Activated T-helper 17 cell treated with anti-CD3 and anti-CD28 coated beads, Interleukin-2, amount 50 U/mL, for 72 hours (primary cell): ENCODE data around the gene C1orf198. TPM values are rescaled to one million over a fixed set of nuclear protein-coding genes. Genes with fewer than 3 reads are reported as not detected.

ENCODE experiments used
- ATAC-seq: fragments of 150-1000 bp; cut with Tn5 transposase; replicated peaks from 2 replicates; pipeline ENCODE4 v1.10.0; 2021; ENCODE audit warnings: mild to moderate bottlenecking, moderate library complexity
- H3K27ac Mint-ChIP-seq: one replicate; pipeline ENCODE4 v1.8.0; 2022; ENCODE audit warnings: mixed read lengths
- H3K27me3 Mint-ChIP-seq: one replicate; pipeline ENCODE4 v1.8.0; 2022; ENCODE audit warnings: mixed read lengths
- H3K36me3 Mint-ChIP-seq: one replicate; pipeline ENCODE4 v1.8.0; 2022; ENCODE audit warnings: low read depth, mild to moderate bottlenecking, mixed read lengths
- H3K4me1 Mint-ChIP-seq: one replicate; pipeline ENCODE4 v1.8.0; 2022; ENCODE audit warnings: mixed read lengths
- H3K4me3 Mint-ChIP-seq: one replicate; pipeline ENCODE4 v1.8.0; 2022; ENCODE audit warnings: mild to moderate bottlenecking, mixed read lengths
- H3K9me3 Mint-ChIP-seq: one replicate; pipeline ENCODE4 v1.8.0; 2022; ENCODE audit warnings: mixed read lengths
- total RNA-seq, 2 donors: library from RNA; stranded (reverse); gene quantifications; one replicate each; pipeline ENCODE4 v1.2.3, GENCODE V29; 2022

Gene C1orf198
- total RNA-seq, 2 donors from 2014 or later: 4.1 to 7.9 TPM

GRCh38 chr1:230843503-230844309, 24.6 kb downstream of the C1orf198 start:
- H3K4me3 Mint-ChIP-seq: no peak overlapping the region
- H3K27ac Mint-ChIP-seq: no peak overlapping the region
- H3K36me3 Mint-ChIP-seq: peaks cover 8% of the 10 kb centered on the region
- H3K4me1 Mint-ChIP-seq: no peaks in the 10 kb centered on the region
- H3K27me3 Mint-ChIP-seq: no peaks in the 10 kb centered on the region
- ATAC-seq: no peak
- no peaks in the 10 kb centered on the region for H3K9me3 Mint-ChIP-seq

DNA sequence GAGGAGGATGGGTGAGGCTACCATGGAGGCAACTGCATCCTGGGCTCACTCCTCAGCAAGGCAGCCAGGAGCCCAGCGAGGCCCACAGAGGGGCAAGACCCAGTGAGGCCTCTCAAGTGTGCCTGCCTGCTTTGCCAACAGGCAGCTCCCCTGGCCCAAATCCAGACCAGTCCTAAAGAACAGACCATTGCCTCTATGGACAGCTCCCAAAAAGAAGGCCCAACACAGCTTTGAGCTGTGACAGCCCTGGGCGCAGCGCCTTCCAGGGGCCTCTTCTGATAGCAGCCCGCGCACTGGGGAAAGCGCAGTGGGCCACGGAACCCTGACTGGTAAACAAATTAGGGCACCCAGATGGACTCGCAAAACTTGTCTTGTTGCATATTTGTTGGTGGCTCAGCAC, 25.5 kb downstream of the C1orf198 start:
- ATAC-seq: no peak
- no peak overlapping the region for H3K27ac Mint-ChIP-seq
- H3K4me1 Mint-ChIP-seq: no peaks in the 10 kb centered on the region
- no peaks in the 10 kb centered on the region for H3K9me3 Mint-ChIP-seq
- H3K36me3 Mint-ChIP-seq: peaks cover 8% of the 10 kb centered on the region
- H3K27me3 Mint-ChIP-seq: no peaks in the 10 kb centered on the region
- no peak overlapping the region for H3K4me3 Mint-ChIP-seq

- no peaks in the 10 kb centered on the region for H3K9me3 Mint-ChIP-seq
- peaks cover 8% of the 10 kb centered on the region for H3K36me3 Mint-ChIP-seq
- no peak overlapping the region for H3K27ac Mint-ChIP-seq
- H3K4me3 Mint-ChIP-seq: no peak overlapping the region
- no peaks in the 10 kb centered on the region for H3K4me1 Mint-ChIP-seq
- H3K27me3 Mint-ChIP-seq: no peaks in the 10 kb centered on the region
- no peak for ATAC-seq
These were observed 29.1 kb downstream of the C1orf198 start for GRCh38 chr1:230839173-230839572.

GRCh38 chr1:230836793-230837192, 31.5 kb downstream of the C1orf198 start:
- H3K36me3 Mint-ChIP-seq: peaks cover 8% of the 10 kb centered on the region
- H3K27ac Mint-ChIP-seq: no peak overlapping the region
- H3K4me1 Mint-ChIP-seq: no peaks in the 10 kb centered on the region
- no peak overlapping the region for H3K4me3 Mint-ChIP-seq
- ATAC-seq: no peak
- H3K27me3 Mint-ChIP-seq: peaks cover 7% of the 10 kb centered on the region
- H3K9me3 Mint-ChIP-seq: no peaks in the 10 kb centered on the region

DNA sequence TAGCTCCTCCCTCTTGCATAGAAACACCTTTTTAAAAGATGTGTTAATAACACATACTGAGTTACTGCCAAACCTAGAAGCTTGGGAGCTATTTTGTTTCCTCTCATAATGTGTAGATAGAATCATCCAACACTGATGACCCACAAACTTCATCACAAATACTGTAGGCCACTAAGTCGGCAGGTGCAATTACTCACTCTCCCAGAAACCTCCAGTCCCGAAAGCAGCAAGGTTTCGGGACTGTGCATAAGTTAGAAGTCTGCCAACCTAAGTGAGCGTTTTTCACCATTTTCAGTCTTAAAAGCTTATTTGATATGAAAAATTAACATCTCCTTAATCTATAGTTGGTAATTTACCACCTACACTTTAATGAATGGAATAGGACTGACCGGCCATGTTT, 32.0 kb downstream of the C1orf198 start:
- no peaks in the 10 kb centered on the region for H3K4me1 Mint-ChIP-seq
- no peak overlapping the region for H3K4me3 Mint-ChIP-seq
- H3K9me3 Mint-ChIP-seq: no peaks in the 10 kb centered on the region
- peaks cover 7% of the 10 kb centered on the region for H3K27me3 Mint-ChIP-seq
- no peak for ATAC-seq
- no peak overlapping the region for H3K27ac Mint-ChIP-seq
- H3K36me3 Mint-ChIP-seq: peaks cover 4% of the 10 kb centered on the region

- Mint-ChIP-seq H3K36me3 (no peaks in the 10 kb centered on the region), H3K27ac (no peak overlapping the region), H3K27me3 (peaks cover 7% of the 10 kb centered on the region), H3K4me1 (no peaks in the 10 kb centered on the region), H3K9me3 (no peaks in the 10 kb centered on the region), H3K4me3 (no peak overlapping the region)
- ATAC-seq: no peak
These were observed 34.0 kb downstream of the C1orf198 start for GRCh38 chr1:230834292-230834691.

DNA sequence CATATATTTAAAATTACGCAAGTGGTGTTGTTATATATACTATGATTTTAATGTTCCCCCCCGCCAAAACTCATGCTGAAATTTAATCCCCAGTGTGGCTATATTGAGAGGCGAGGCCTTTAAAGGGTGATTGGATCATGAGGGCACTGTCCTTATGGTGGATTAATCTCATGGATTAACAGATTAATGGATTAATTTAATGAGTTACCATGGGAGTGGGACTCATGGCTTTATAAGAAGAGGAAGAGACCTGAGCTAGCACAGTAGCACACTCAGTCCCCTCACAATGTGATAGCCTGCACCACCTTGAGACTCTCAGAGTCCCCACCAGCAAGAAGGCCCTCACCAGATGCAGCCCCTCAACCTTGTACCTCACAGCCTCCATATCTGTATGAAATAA, 34.8 kb downstream of the C1orf198 start:
- H3K9me3 Mint-ChIP-seq: no peaks in the 10 kb centered on the region
- H3K4me1 Mint-ChIP-seq: no peaks in the 10 kb centered on the region
- H3K36me3 Mint-ChIP-seq: no peaks in the 10 kb centered on the region
- peaks cover 7% of the 10 kb centered on the region for H3K27me3 Mint-ChIP-seq
- no peak for ATAC-seq
- H3K4me3 Mint-ChIP-seq: no peak overlapping the region
- no peak overlapping the region for H3K27ac Mint-ChIP-seq

GRCh38 chr1:230832476-230832875, 35.8 kb downstream of the C1orf198 start:
- H3K9me3 Mint-ChIP-seq: no peaks in the 10 kb centered on the region
- H3K27ac Mint-ChIP-seq: no peak overlapping the region
- H3K36me3 Mint-ChIP-seq: no peaks in the 10 kb centered on the region
- no peak overlapping the region for H3K4me3 Mint-ChIP-seq
- H3K27me3 Mint-ChIP-seq: peaks cover 7% of the 10 kb centered on the region
- no peak for ATAC-seq
- H3K4me1 Mint-ChIP-seq: no peaks in the 10 kb centered on the region

DNA sequence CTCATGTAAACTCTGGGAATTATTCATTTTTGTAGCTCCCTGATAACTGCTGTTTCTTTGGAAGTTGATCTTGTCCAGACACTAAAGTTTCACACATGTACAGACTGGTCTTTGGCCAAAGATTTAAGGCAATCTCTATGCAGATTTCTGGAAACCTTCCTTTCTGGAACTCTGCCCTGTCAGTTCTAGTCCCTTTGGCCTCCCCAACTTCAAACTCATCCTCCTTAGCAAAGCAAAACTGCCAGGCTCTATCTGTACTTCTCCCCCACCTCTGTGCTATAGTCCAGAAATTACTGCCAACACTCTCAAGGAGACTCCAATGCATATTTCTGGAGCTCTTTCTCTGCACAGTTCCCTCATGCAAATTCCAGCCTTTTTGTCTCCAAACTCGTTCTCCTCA, 36.5 kb downstream of the C1orf198 start:
- H3K9me3 Mint-ChIP-seq: no peaks in the 10 kb centered on the region
- no peaks in the 10 kb centered on the region for H3K36me3 Mint-ChIP-seq
- H3K4me3 Mint-ChIP-seq: no peak overlapping the region
- peaks cover 7% of the 10 kb centered on the region for H3K27me3 Mint-ChIP-seq
- H3K27ac Mint-ChIP-seq: no peak overlapping the region
- no peak for ATAC-seq
- H3K4me1 Mint-ChIP-seq: no peaks in the 10 kb centered on the region

DNA sequence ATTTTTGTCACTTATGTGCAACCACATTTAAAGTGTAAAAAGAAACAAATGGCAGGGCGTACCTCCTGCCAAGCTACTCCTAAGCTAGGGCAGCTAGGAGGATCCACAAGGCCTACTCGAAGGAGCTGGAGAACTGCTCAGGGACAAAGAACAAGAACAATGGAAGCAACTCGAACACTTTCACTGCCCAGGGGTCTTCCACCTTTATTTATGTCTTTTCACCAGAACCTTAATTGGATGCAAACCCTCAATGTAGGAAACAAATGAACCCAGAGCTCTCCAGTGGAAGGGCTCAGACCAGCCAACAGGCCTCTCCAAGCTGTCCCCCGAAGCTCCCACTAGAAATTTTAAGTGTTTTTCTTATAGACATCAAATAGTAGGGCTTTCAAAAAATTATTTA, 39.9 kb downstream of the C1orf198 start:
- Mint-ChIP-seq H3K27me3 (peaks cover 4% of the 10 kb centered on the region), H3K9me3 (no peaks in the 10 kb centered on the region), H3K4me1 (no peaks in the 10 kb centered on the region), H3K36me3 (no peaks in the 10 kb centered on the region), H3K27ac (no peak overlapping the region), H3K4me3 (no peak overlapping the region)
- ATAC-seq: no peak

DNA sequence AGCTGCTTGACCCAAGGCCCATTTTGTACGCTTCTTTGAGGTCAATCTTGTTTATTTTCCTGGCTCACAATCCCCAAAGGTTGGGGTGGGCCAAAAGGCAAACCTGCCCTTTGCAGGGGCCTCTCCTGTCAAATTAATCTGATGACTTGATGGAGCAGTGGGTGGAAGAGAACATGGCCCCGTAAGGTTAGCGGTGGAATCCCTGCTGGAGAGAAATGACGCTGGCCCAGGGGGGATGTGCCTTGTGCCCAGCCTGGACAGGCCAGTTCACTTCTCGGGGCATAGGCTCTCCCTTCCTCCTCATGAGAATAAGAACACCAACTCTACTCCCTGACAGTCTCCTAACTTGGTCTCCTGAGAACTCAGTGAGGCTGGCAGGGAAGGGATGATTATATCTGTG, 40.5 kb downstream of the C1orf198 start:
- Mint-ChIP-seq H3K27me3 (peaks cover 4% of the 10 kb centered on the region), H3K9me3 (no peaks in the 10 kb centered on the region), H3K36me3 (no peaks in the 10 kb centered on the region), H3K27ac (no peak overlapping the region), H3K4me3 (no peak overlapping the region), H3K4me1 (no peaks in the 10 kb centered on the region)
- no peak for ATAC-seq

DNA sequence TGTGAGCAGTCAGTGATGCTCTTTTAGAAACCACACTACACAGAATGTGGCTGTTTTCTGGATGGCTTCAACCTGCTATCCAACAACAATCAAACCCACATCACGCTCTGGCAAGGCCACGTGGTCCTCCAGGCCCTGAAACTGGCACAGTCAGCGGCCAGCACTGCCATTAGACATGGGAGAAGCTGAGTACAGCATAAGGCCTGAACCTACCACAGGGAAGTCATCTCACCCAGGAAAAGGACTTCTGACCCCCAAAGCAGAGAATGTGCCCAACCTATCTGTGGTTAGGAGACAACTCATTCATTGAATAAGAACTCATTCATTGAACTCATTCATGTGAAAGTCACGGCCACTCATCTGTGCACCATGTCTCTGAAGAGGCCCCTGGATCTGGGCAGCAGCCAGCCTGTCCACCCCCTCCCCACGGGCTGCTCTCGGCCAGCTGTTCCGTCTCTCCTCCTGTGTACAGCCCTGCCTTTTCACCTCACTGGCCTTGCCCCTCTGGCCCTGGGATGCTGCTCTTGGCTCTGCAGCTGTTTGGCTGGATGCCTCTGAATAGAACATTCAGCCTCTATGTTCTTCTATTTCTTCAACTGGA, 41.1 kb downstream of the C1orf198 start:
- no peak for ATAC-seq
- H3K4me1 Mint-ChIP-seq: no peaks in the 10 kb centered on the region
- no peaks in the 10 kb centered on the region for H3K36me3 Mint-ChIP-seq
- no peaks in the 10 kb centered on the region for H3K9me3 Mint-ChIP-seq
- no peak overlapping the region for H3K4me3 Mint-ChIP-seq
- no peak overlapping the region for H3K27ac Mint-ChIP-seq
- H3K27me3 Mint-ChIP-seq: peaks cover 3% of the 10 kb centered on the region

DNA sequence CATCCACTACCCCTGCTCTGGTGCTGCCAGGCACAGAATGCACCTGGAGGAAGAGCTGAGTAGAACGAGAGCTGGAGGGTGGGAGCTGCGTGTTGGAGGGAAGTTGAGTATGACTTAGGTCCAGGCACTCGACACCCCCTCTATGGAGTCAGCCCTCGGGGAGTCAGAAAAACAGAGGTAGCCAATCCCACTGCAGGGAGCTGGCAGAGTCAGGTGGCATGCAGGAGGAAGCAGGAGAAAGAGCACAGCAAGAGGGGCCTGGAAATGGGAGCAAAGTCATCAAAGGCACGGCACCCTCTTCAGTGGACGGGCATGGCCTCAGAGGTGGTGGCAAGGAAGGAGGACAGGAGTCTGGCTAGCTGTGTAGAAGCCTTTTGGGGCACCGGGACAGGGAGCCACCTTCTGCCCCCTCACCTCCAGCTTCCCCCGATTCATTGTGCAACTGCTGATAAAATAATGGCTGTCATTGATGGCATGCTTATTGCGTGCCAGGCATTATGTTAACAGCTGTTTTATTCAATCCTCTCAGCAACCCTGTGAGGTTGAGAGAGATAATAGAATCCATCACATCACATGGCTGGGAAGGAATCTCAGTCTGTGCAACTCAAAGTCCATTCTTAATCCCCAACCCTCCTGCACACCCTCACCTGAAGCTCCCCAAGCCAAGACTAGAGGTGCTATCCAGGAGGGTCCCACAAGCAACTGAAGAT, 42.0 kb downstream of the C1orf198 start:
- ATAC-seq: no peak

DNA sequence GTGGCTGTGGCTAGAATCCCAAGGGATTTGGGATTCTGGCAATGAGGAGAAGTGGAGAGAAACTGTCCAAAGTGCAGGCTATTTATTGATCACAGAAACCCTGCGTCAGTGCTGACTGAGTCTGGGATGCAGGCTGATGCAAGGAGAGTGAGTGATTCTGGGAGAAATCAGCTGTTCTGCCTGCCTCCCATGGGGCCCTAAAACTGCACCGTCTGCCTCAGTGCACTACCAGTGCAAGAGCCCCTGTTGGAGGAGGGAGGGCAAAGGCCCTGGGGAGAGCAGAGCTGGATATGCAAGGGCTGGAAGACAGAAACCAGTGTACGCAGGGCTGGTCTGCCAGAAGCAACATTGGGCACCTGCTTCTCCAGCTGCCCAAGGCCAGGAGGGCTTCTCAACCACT, 42.6 kb downstream of the C1orf198 start:
- no peaks in the 10 kb centered on the region for H3K4me1 Mint-ChIP-seq
- H3K9me3 Mint-ChIP-seq: no peaks in the 10 kb centered on the region
- no peak overlapping the region for H3K27ac Mint-ChIP-seq
- H3K36me3 Mint-ChIP-seq: no peaks in the 10 kb centered on the region
- no peak for ATAC-seq
- H3K4me3 Mint-ChIP-seq: no peak overlapping the region
- peaks cover 5% of the 10 kb centered on the region for H3K27me3 Mint-ChIP-seq

More for the DNA sequence above, 42.0 kb downstream of the C1orf198 start:
- Mint-ChIP-seq H3K4me3 (no peak overlapping the region), H3K4me1 (no peaks in the 10 kb centered on the region), H3K9me3 (no peaks in the 10 kb centered on the region), H3K27ac (no peak overlapping the region), H3K27me3 (no peaks in the 10 kb centered on the region), H3K36me3 (no peaks in the 10 kb centered on the region)
